ENCODE results near the gene TAX1BP1.

Gene TAX1BP1

GRCh38 chr7:27750316-27750715 is 10.4 kb downstream of the TAX1BP1 start:
- H3K4me1 ChIP-seq (ENCODE audit: control insufficient read depth in 5 of 5, insufficient read depth in 5 of 5, low read length in 5 of 5), result peaks cover 0 to 13% (median 4%) of the 10 kb centered on the region in 5 donors
- H3K27ac ChIP-seq (ENCODE audit: low read depth, low read length), result no peak overlapping the region
- no peak overlapping the region for H3K4me3 ChIP-seq (ENCODE audit: low read depth in 1 of 5, low read length in 5 of 5)
- no peak overlapping the region for H3K9ac ChIP-seq (ENCODE audit: low read length in 5 of 5)
- H3K36me3 ChIP-seq (ENCODE audit: control insufficient read depth in 5 of 5, insufficient read depth in 5 of 5, low read length in 5 of 5), result peaks cover 17 to 43% (median 22%) of the 10 kb centered on the region in 5 donors
- H3K9me3 ChIP-seq (ENCODE audit: control insufficient read depth in 5 of 5, low read length in 5 of 5), result no peaks in the 10 kb centered on the region
- no peaks in the 10 kb centered on the region for H3K27me3 ChIP-seq (ENCODE audit: control insufficient read depth in 5 of 5, insufficient read depth in 4 of 5, low read length in 5 of 5)

DNA sequence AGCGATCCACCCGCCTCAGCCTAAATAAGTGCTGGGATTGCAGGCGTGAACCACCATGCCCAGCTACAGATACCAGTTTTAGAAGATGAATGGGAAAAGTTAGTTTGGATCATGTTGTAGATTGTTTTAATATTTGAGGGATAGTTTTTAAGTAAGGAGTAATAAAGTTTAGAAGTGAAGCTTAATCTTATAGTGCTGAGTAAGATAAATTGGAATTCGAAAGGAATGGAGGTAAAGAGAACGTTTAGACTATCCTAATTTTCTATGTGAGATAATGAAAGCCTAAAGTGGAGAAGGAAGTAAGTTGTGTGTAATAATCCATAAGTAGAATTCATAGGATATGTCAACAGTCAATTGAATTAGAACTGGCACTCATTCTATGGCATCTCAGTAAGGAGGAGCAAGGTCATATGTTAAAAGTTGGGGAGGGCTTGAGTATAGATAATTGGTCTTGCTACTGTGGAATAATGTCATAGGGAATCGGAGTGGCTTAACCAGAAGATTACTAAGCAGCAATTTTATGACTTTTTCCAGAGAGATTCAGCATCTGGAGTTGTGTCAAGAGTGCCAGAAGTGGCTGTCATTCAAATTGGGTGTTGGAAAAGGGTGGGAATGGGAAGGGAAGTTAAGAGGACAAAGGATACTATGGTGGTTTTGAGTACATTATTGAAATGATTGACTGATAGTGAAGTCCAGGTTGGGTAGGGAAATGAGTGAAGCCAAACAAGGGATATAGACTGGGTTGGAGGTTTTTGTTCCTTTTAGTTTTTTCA is 12.1 kb downstream of the TAX1BP1 start:
- Histone ChIP-seq H3K9ac (ENCODE audit: low read length in 5 of 5) (no peak overlapping the region), H3K36me3 (ENCODE audit: control insufficient read depth in 5 of 5, insufficient read depth in 5 of 5, low read length in 5 of 5) (peaks cover 17 to 58% (median 25%) of the 10 kb centered on the region in 5 donors), H3K9me3 (ENCODE audit: control insufficient read depth in 5 of 5, low read length in 5 of 5) (no peaks in the 10 kb centered on the region), H3K27ac (ENCODE audit: low read depth, low read length) (no peak overlapping the region), H3K4me1 (ENCODE audit: control insufficient read depth in 5 of 5, insufficient read depth in 5 of 5, low read length in 5 of 5) (peaks cover 0 to 9% (median 3%) of the 10 kb centered on the region in 5 donors), H3K27me3 (ENCODE audit: control insufficient read depth in 5 of 5, insufficient read depth in 4 of 5, low read length in 5 of 5) (no peaks in the 10 kb centered on the region), H3K4me3 (ENCODE audit: low read depth in 1 of 5, low read length in 5 of 5) (no peak overlapping the region)

GRCh38 chr7:27753863-27754262 is 13.9 kb downstream of the TAX1BP1 start:
- H3K27ac ChIP-seq (ENCODE audit: low read depth, low read length), result no peak overlapping the region
- peaks cover 17 to 69% (median 29%) of the 10 kb centered on the region in 5 donors for H3K36me3 ChIP-seq (ENCODE audit: control insufficient read depth in 5 of 5, insufficient read depth in 5 of 5, low read length in 5 of 5)
- no peak overlapping the region for H3K9ac ChIP-seq (ENCODE audit: low read length in 5 of 5)
- no peak overlapping the region for H3K4me3 ChIP-seq (ENCODE audit: low read depth in 1 of 5, low read length in 5 of 5)
- no peaks in the 10 kb centered on the region for H3K27me3 ChIP-seq (ENCODE audit: control insufficient read depth in 5 of 5, insufficient read depth in 4 of 5, low read length in 5 of 5)
- no peaks in the 10 kb centered on the region for H3K9me3 ChIP-seq (ENCODE audit: control insufficient read depth in 5 of 5, low read length in 5 of 5)
- H3K4me1 ChIP-seq (ENCODE audit: control insufficient read depth in 5 of 5, insufficient read depth in 5 of 5, low read length in 5 of 5), result no peaks in the 10 kb centered on the region

DNA sequence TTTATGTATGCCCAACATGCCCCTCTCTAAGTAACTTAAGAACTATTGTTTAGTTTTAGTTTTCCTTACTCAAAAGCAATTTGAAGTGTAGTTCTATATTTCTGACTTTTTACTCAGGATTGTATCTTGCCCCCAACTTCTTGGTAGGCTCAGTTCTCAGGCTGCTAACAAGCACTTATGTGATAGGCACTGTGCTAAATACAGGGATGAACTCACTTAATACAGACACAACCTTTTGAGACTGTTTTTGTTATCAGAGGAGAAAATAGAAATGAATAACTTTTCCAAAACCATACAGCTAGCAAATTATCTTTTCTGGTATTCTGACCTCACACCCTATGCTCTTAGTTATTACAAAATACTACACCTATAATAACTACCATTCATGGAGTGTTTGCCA is 16.3 kb downstream of the TAX1BP1 start:
- no peak overlapping the region for H3K9ac ChIP-seq (ENCODE audit: low read length in 5 of 5)
- H3K27ac ChIP-seq (ENCODE audit: low read depth, low read length), result no peak overlapping the region
- H3K4me3 ChIP-seq (ENCODE audit: low read depth in 1 of 5, low read length in 5 of 5), result no peak overlapping the region
- no peaks in the 10 kb centered on the region for H3K27me3 ChIP-seq (ENCODE audit: control insufficient read depth in 5 of 5, insufficient read depth in 4 of 5, low read length in 5 of 5)
- peaks cover 3 to 53% (median 13%) of the 10 kb centered on the region in 5 donors for H3K36me3 ChIP-seq (ENCODE audit: control insufficient read depth in 5 of 5, insufficient read depth in 5 of 5, low read length in 5 of 5)
- no peaks in the 10 kb centered on the region for H3K4me1 ChIP-seq (ENCODE audit: control insufficient read depth in 5 of 5, insufficient read depth in 5 of 5, low read length in 5 of 5)
- no peaks in the 10 kb centered on the region for H3K9me3 ChIP-seq (ENCODE audit: control insufficient read depth in 5 of 5, low read length in 5 of 5)

DNA sequence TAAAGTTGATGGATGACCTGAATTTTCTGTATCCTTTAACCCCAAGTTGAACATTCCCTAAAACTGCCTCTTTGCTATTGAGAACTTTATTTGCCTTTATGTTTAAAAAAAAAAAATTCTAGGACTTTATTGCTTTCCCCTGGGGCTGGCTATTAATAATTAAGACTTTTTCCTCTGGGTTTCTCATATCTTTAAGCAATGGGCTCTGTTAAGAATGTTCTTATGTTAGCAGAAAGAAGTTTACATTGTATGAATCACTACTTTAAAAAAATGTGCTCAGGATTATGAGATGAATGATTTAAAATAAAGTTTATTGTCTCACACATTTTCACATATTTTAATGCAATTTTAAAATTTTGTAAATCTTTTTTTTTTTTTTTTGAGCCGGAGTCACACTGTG is 19.5 kb downstream of the TAX1BP1 start:
- no peaks in the 10 kb centered on the region for H3K27me3 ChIP-seq (ENCODE audit: control insufficient read depth in 5 of 5, insufficient read depth in 4 of 5, low read length in 5 of 5)
- no peak overlapping the region for H3K9ac ChIP-seq (ENCODE audit: low read length in 5 of 5)
- H3K27ac ChIP-seq (ENCODE audit: low read depth, low read length), result no peak overlapping the region
- H3K4me3 ChIP-seq (ENCODE audit: low read depth in 1 of 5, low read length in 5 of 5), result no peak overlapping the region
- peaks cover 0 to 46% (median 13%) of the 10 kb centered on the region in 5 donors for H3K36me3 ChIP-seq (ENCODE audit: control insufficient read depth in 5 of 5, insufficient read depth in 5 of 5, low read length in 5 of 5)
- H3K4me1 ChIP-seq (ENCODE audit: control insufficient read depth in 5 of 5, insufficient read depth in 5 of 5, low read length in 5 of 5), result no peaks in the 10 kb centered on the region
- H3K9me3 ChIP-seq (ENCODE audit: control insufficient read depth in 5 of 5, low read length in 5 of 5), result no peaks in the 10 kb centered on the region

DNA sequence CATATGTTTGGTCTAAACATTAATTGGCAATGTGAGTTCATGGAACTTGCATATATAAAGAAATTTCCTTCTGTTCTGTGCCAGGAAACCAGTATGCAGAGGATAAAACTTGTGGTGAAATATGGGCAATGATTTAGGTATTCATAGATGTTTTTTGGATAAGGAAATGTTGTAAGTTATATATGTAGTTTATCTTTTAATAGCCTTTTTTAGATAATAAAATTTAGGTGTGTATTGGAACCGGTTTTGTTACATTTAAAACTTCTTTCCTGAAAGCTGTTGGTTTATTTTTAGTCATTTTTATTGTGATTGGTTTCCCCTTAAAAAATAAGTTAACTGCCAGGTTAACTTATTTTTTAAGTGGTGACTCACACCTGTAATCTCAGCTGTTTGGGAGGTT is 22.1 kb downstream of the TAX1BP1 start:
- Histone ChIP-seq H3K4me1 (ENCODE audit: control insufficient read depth in 5 of 5, insufficient read depth in 5 of 5, low read length in 5 of 5) (no peaks in the 10 kb centered on the region), H3K27ac (ENCODE audit: low read depth, low read length) (no peak overlapping the region), H3K27me3 (ENCODE audit: control insufficient read depth in 5 of 5, insufficient read depth in 4 of 5, low read length in 5 of 5) (no peaks in the 10 kb centered on the region), H3K4me3 (ENCODE audit: low read depth in 1 of 5, low read length in 5 of 5) (no peak overlapping the region), H3K9ac (ENCODE audit: low read length in 5 of 5) (no peak overlapping the region), H3K36me3 (ENCODE audit: control insufficient read depth in 5 of 5, insufficient read depth in 5 of 5, low read length in 5 of 5) (peaks cover 6 to 30% (median 18%) of the 10 kb centered on the region in 5 donors), H3K9me3 (ENCODE audit: control insufficient read depth in 5 of 5, low read length in 5 of 5) (no peaks in the 10 kb centered on the region)

DNA sequence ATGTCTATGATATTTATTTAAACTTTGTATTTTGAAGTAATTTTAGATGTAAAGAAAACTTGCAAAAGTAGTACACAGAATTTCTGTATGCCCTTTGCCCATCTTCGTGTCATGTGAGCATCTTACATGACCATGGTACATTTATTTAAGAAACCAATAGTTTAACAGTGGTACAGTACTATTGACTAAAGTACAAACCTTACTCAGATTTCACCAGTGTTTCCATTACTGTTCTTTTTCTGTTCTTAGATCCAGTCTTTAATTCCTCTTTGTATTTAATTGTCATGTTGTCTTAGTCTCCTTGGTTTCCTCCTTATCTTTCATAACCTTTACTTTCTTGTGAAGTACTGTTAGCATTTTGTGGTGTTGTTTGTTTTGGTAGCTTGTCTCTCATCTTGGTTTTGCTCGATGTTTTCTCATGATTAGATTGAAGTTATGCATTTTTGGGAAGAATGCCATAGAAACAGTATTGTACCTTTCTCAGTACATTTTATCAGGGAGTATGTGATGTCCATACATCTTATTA is 24.1 kb downstream of the TAX1BP1 start:
- no peak overlapping the region for H3K9ac ChIP-seq (ENCODE audit: low read length in 5 of 5)
- H3K9me3 ChIP-seq (ENCODE audit: control insufficient read depth in 5 of 5, low read length in 5 of 5), result no peaks in the 10 kb centered on the region
- H3K4me3 ChIP-seq (ENCODE audit: low read depth in 1 of 5, low read length in 5 of 5), result no peak overlapping the region
- no peaks in the 10 kb centered on the region for H3K4me1 ChIP-seq (ENCODE audit: control insufficient read depth in 5 of 5, insufficient read depth in 5 of 5, low read length in 5 of 5)
- H3K27ac ChIP-seq (ENCODE audit: low read depth, low read length), result no peak overlapping the region
- peaks cover 6 to 17% (median 7%) of the 10 kb centered on the region in 5 donors for H3K36me3 ChIP-seq (ENCODE audit: control insufficient read depth in 5 of 5, insufficient read depth in 5 of 5, low read length in 5 of 5)
- H3K27me3 ChIP-seq (ENCODE audit: control insufficient read depth in 5 of 5, insufficient read depth in 4 of 5, low read length in 5 of 5), result no peaks in the 10 kb centered on the region

- Histone ChIP-seq H3K4me1 (ENCODE audit: control insufficient read depth in 5 of 5, insufficient read depth in 5 of 5, low read length in 5 of 5) (no peaks in the 10 kb centered on the region), H3K9me3 (ENCODE audit: control insufficient read depth in 5 of 5, low read length in 5 of 5) (no peaks in the 10 kb centered on the region), H3K27ac (ENCODE audit: low read depth, low read length) (no peak overlapping the region), H3K27me3 (ENCODE audit: control insufficient read depth in 5 of 5, insufficient read depth in 4 of 5, low read length in 5 of 5) (no peaks in the 10 kb centered on the region), H3K36me3 (ENCODE audit: control insufficient read depth in 5 of 5, insufficient read depth in 5 of 5, low read length in 5 of 5) (peaks cover 12 to 30% (median 17%) of the 10 kb centered on the region in 5 donors), H3K4me3 (ENCODE audit: low read depth in 1 of 5, low read length in 5 of 5) (no peak overlapping the region), H3K9ac (ENCODE audit: low read length in 5 of 5) (no peak overlapping the region)
These were observed 25.9 kb downstream of the TAX1BP1 start for GRCh38 chr7:27765841-27766240.

GRCh38 chr7:27767374-27767773 is 27.4 kb downstream of the TAX1BP1 start:
- Histone ChIP-seq H3K27ac (ENCODE audit: low read depth, low read length) (no peak overlapping the region), H3K4me3 (ENCODE audit: low read depth in 1 of 5, low read length in 5 of 5) (no peak overlapping the region), H3K36me3 (ENCODE audit: control insufficient read depth in 5 of 5, insufficient read depth in 5 of 5, low read length in 5 of 5) (peaks cover 15 to 29% (median 22%) of the 10 kb centered on the region in 5 donors), H3K27me3 (ENCODE audit: control insufficient read depth in 5 of 5, insufficient read depth in 4 of 5, low read length in 5 of 5) (no peaks in the 10 kb centered on the region), H3K9ac (ENCODE audit: low read length in 5 of 5) (no peak overlapping the region), H3K4me1 (ENCODE audit: control insufficient read depth in 5 of 5, insufficient read depth in 5 of 5, low read length in 5 of 5) (no peaks in the 10 kb centered on the region), H3K9me3 (ENCODE audit: control insufficient read depth in 5 of 5, low read length in 5 of 5) (no peaks in the 10 kb centered on the region)

- Histone ChIP-seq H3K27ac (ENCODE audit: low read depth, low read length) (no peak overlapping the region), H3K9ac (ENCODE audit: low read length in 5 of 5) (no peak overlapping the region), H3K9me3 (ENCODE audit: control insufficient read depth in 5 of 5, low read length in 5 of 5) (no peaks in the 10 kb centered on the region), H3K4me1 (ENCODE audit: control insufficient read depth in 5 of 5, insufficient read depth in 5 of 5, low read length in 5 of 5) (no peaks in the 10 kb centered on the region), H3K4me3 (ENCODE audit: low read depth in 1 of 5, low read length in 5 of 5) (no peak overlapping the region), H3K36me3 (ENCODE audit: control insufficient read depth in 5 of 5, insufficient read depth in 5 of 5, low read length in 5 of 5) (peaks cover 12 to 30% (median 23%) of the 10 kb centered on the region in 5 donors), H3K27me3 (ENCODE audit: control insufficient read depth in 5 of 5, insufficient read depth in 4 of 5, low read length in 5 of 5) (no peaks in the 10 kb centered on the region)
These were observed 31.1 kb downstream of the TAX1BP1 start for GRCh38 chr7:27771111-27771510.

Data from subcutaneous abdominal adipose tissue (tissue), 5 donors.